UCSD-AML1 (cell line): Measurements from ENCODE around the gene GALNT13.

Experiments used
- DNase-seq: peaks from one replicate; lab custom pipeline; 2025; ENCODE audit not compliant: unreplicated experiment; lab: John Stamatoyannopoulos, UW

GALNT13 gene

GRCh38 chr2:153940511-153940910 lies 68.8 kb downstream of the GALNT13 start:
- no peak for DNase-seq

GRCh38 chr2:153944800-153945199 lies 73.1 kb downstream of the GALNT13 start:
- no peak for DNase-seq

GRCh38 chr2:153946036-153946435 lies 74.3 kb downstream of the GALNT13 start:
- no peak for DNase-seq

- DNase-seq, result no peak
These were observed 82.0 kb downstream of the GALNT13 start for GRCh38 chr2:153953761-153954160.

GRCh38 chr2:153963256-153963655 lies 91.5 kb downstream of the GALNT13 start:
- DNase-seq, result no peak

GRCh38 chr2:153967248-153967973 lies 95.7 kb downstream of the GALNT13 start:
- no peak for DNase-seq

- no peak for DNase-seq
These were observed 99.5 kb downstream of the GALNT13 start for GRCh38 chr2:153971250-153971649.

GRCh38 chr2:153971855-153972254 lies 100.1 kb downstream of the GALNT13 start:
- DNase-seq, result no peak

- DNase-seq, result no peak
These were observed 100.7 kb downstream of the GALNT13 start for GRCh38 chr2:153972412-153972811.

GRCh38 chr2:153986488-153987229 lies 114.9 kb downstream of the GALNT13 start:
- no peak for DNase-seq

GRCh38 chr2:153990771-153991170 lies 119.0 kb downstream of the GALNT13 start:
- no peak for DNase-seq

GRCh38 chr2:154013514-154013913 lies 141.8 kb downstream of the GALNT13 start:
- no peak for DNase-seq

- DNase-seq, result no peak
These were observed 143.5 kb downstream of the GALNT13 start for GRCh38 chr2:154015233-154015632.

GRCh38 chr2:154029504-154029903 lies 157.8 kb downstream of the GALNT13 start:
- no peak for DNase-seq

GRCh38 chr2:154032220-154032619 lies 160.5 kb downstream of the GALNT13 start:
- DNase-seq, result no peak

GRCh38 chr2:154046493-154046892 lies 174.8 kb downstream of the GALNT13 start:
- no peak for DNase-seq

- no peak for DNase-seq
These were observed 177.2 kb downstream of the GALNT13 start for GRCh38 chr2:154048905-154049304.

- DNase-seq, result no peak
These were observed 177.8 kb downstream of the GALNT13 start for GRCh38 chr2:154049561-154049960.

- DNase-seq, result no peak
These were observed 195.4 kb downstream of the GALNT13 start for GRCh38 chr2:154067124-154067523.

GRCh38 chr2:154078926-154079325 lies 207.2 kb downstream of the GALNT13 start:
- DNase-seq, result no peak

GRCh38 chr2:154092571-154092970 lies 220.8 kb downstream of the GALNT13 start:
- DNase-seq, result no peak

- no peak for DNase-seq
These were observed 222.1 kb downstream of the GALNT13 start for GRCh38 chr2:154093856-154094255.
